Activated CD4-positive, alpha-beta T cell treated with anti-CD3 and anti-CD28 coated beads, Interleukin-2, amount 10 ng/mL, durations not matched to agents 7 days and 5 days (primary cell): Measurements from ENCODE around the gene TTC28. TPM values are rescaled to one million over a fixed set of nuclear protein-coding genes. Genes with fewer than 3 reads are reported as not detected.
A peak's percentile ranks its signal among the peaks of the same experiment; 100 is the strongest.
"Not testable (repeated sequence)": the region's sequence is repeated elsewhere in the genome, so short reads cannot be mapped to it uniquely, and the experiment has no call there.

Experiments used
- CTCF ChIA-PET: fragments of 350-600 bp; sonication (Branson Sonifier 250); formaldehyde crosslinking; loops from one replicate; lab custom pipeline; 2021; ENCODE audit warnings: antibody characterized with exemption; lab: Charles Lee
- POLR2A ChIA-PET: fragments of 350-600 bp; sonication (Branson Sonifier 250); formaldehyde crosslinking; loops from one replicate; lab custom pipeline; 2021; ENCODE audit warnings: antibody characterized with exemption; lab: Charles Lee
- DNase-seq: peaks from one replicate; pipeline ENCODE4 v3.0.0-alpha.2; 2020
- H3K27ac Mint-ChIP-seq: one replicate; pipeline ENCODE4 v1.8.0; 2021; ENCODE audit warnings: mild to moderate bottlenecking, moderate library complexity, mixed read lengths
- H3K27me3 Mint-ChIP-seq: one replicate; pipeline ENCODE4 v1.8.0; 2021; ENCODE audit warnings: mixed read lengths
- H3K36me3 Mint-ChIP-seq: one replicate; pipeline ENCODE4 v1.8.0; 2021; ENCODE audit warnings: low read depth, mixed read lengths
- H3K4me1 Mint-ChIP-seq: one replicate; pipeline ENCODE4 v1.8.0; 2021; ENCODE audit warnings: mixed read lengths
- H3K4me3 Mint-ChIP-seq: one replicate; pipeline ENCODE4 v1.8.0; 2021; ENCODE audit warnings: mild to moderate bottlenecking, moderate library complexity, mixed read lengths
- H3K9me3 Mint-ChIP-seq: one replicate; pipeline ENCODE4 v1.8.0; 2021; ENCODE audit warnings: mixed read lengths
- total RNA-seq, 2 experiments: library from RNA; stranded (reverse); gene quantifications; one replicate each; pipeline ENCODE4 v1.2.3, GENCODE V29; 2021

The TTC28 gene
- total RNA-seq, 2 experiments from 2014 or later: 0.74 to 1.2 TPM

DNA sequence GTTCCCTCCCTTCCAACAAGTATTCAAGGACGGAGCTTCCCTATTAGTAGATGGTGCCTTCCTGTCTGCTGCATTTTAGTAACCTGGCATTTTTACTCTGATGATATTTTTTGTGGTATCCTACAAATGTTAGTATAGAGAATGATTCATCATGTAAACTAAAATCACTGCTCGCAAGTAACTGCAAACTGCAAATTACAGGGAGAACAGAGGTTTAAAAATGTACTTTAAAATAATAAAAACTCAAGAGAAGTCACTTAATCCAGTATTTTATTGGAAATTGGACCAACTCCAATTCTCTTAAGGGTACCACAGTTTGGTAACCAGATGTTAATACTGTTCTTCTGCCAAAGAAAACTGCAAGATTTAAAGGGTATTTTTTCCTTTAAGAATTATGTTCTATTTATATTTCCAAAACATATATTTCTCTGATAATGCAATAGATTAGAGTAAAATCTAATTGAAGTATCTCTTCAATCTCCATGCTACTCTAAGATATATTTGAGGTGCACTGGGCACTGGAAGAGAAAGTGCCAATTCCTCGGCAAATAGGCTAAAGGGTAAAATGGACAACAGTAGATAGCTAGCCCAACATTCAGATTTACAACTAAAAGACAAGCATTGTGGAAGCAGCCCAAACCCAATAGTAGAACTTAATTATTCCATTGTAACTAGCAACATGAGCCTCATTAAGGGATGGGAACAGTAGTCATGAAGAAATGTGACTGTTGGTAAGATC lies 298.0 kb downstream of the TTC28 start:
- Mint-ChIP-seq H3K27me3 (no peaks in the 10 kb centered on the region), H3K27ac (no peak overlapping the region), H3K9me3 (peaks cover 11% of the 10 kb centered on the region), H3K4me3 (no peak overlapping the region), H3K4me1 (peaks cover 18% of the 10 kb centered on the region), H3K36me3 (peaks cover 2% of the 10 kb centered on the region)
- DNase-seq: no peak
- ChIA-PET POLR2A (no interaction called here), CTCF (no interaction called here)

DNA sequence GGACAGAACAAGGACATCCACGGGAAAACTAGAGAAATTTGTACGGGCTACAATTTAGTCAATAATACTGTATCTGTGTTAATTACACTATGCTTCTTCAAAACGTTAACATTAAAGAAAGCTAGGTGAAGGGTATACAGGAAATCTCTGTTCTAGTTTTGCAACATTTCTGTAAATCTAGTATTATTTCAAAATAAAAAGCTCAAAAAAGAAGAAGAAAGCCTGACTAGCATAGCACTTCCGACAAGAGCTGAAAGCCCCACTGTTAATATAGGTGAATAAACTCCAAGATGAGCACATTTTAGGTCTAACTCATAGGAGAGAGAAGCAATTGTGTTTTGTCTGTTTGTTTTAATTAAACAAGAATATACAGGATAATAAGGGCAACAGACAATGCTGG lies 299.7 kb downstream of the TTC28 start:
- no peak overlapping the region for H3K4me3 Mint-ChIP-seq
- POLR2A ChIA-PET: interaction anchor here (0.7 kb wide), 1 partner anchor 419 kb away, joined by 3 read pairs; no protein-coding TSS in a partner anchor
- no peak overlapping the region for H3K27ac Mint-ChIP-seq
- no peaks in the 10 kb centered on the region for H3K27me3 Mint-ChIP-seq
- CTCF ChIA-PET: no interaction called here
- peaks cover 5% of the 10 kb centered on the region for H3K9me3 Mint-ChIP-seq
- no peak for DNase-seq
- H3K36me3 Mint-ChIP-seq: peaks cover 2% of the 10 kb centered on the region
- H3K4me1 Mint-ChIP-seq: peaks cover 23% of the 10 kb centered on the region

DNA sequence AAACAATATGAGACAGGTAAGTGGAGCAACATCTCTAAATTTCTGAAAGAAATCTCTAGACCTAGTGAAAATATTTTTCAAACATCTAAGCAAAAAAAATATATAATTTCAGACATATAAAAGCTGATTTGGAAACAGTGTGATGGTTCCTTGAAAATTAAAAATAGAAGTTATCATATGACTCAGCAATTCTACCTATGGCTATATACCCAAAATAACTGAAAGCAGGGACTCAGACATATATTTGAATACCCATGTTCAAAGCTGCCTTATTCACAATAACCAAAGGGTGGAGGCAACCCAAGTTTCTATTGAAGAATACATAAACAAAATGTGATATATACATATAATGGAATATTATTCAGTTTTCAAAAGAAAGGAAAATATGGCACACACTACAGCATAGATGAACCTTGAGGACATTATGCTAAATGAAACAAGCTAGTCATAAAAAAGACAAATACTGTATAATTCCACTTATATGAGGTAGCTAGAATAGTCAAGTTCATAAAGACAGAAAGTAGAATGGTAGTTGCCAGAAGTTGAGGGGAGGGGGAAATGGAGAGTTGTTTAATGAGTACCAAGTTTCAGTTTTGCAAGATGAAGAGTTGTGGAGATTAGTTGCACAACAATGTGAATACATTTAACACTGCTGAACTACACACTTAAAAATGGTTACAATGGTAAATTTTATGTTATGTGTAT lies 300.4 kb downstream of the TTC28 start:
- H3K4me1 Mint-ChIP-seq: peaks cover 25% of the 10 kb centered on the region
- CTCF ChIA-PET: no interaction called here
- H3K27me3 Mint-ChIP-seq: no peaks in the 10 kb centered on the region

DNA sequence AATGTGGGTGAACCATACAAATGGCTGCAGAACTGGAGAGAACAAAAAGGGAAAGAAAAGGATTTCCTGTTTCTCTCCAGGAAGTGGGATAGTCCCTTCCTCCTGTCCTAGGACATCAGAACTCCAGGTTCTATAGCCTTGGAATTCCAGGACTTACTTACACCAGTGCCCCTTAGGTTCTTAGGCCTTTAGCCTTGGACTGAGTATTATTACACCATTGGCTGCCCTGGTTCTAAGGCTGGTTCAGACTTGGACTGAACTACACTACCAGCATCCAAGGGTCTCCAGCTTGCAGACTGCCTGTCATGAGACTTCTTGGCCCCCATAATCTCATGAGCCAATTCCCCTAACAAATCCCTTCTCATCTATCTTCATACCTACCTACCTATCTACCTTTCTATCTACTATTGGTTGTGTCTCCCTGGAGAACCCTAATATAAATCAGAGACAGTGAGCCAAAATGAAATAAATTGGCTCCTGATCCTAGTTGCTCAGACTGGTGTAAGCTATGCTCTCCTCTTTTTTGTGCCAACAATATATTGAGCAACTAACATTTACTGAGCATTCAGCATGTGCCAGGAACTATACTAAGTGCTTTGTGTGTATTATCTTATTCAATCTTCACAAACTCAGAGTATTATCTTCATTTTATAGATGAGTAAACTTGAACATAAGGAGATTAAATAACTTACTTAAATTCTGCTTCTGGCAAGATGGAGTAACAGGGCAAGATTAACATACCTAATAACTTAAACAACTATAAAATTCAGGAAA lies 303.7 kb downstream of the TTC28 start:
- Mint-ChIP-seq H3K27me3 (no peaks in the 10 kb centered on the region), H3K9me3 (peaks cover 5% of the 10 kb centered on the region), H3K27ac (peak overlapping the region; percentile 4), H3K36me3 (peaks cover 2% of the 10 kb centered on the region), H3K4me1 (peaks cover 51% of the 10 kb centered on the region), H3K4me3 (no peak overlapping the region)
- ChIA-PET CTCF (no interaction called here), POLR2A (no interaction called here)
- DNase-seq: no peak

More for the DNA sequence above, 300.4 kb downstream of the TTC28 start:
- peak overlapping the region; percentile 51 for H3K27ac Mint-ChIP-seq
- peaks cover 5% of the 10 kb centered on the region for H3K9me3 Mint-ChIP-seq
- no peak for DNase-seq
- H3K4me3 Mint-ChIP-seq: no peak overlapping the region
- H3K36me3 Mint-ChIP-seq: peaks cover 2% of the 10 kb centered on the region
- POLR2A ChIA-PET: interaction anchor here (0.7 kb wide), 1 partner anchor 419 kb away, joined by 3 read pairs; no protein-coding TSS in a partner anchor

DNA sequence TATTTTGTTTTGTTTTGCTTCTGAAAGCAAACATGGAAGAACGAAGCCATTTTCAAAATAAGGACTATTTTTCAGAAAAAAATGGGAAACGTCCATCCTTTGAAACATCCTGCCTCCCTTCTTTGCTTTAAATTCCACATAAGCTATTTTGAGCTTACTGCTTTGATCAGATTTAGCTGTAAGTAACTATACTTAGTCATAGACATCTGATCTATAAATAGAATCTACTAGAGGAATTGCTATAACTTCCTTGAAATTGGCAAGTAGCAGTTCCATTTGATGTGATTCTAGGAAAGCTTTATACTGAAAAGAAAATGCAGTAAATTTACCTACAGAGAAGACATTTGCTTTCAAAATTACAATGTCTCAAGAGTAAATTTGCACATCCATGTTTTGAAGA lies 305.8 kb downstream of the TTC28 start:
- no peaks in the 10 kb centered on the region for H3K27me3 Mint-ChIP-seq
- ChIA-PET CTCF (interaction anchor here (0.5 kb wide), 1 partner anchor 69 kb away, joined by 5 read pairs; no protein-coding TSS in a partner anchor), POLR2A (no interaction called here)
- peaks cover 59% of the 10 kb centered on the region for H3K4me1 Mint-ChIP-seq
- H3K9me3 Mint-ChIP-seq: peaks cover 11% of the 10 kb centered on the region
- no peak overlapping the region for H3K27ac Mint-ChIP-seq
- no peak for DNase-seq
- H3K36me3 Mint-ChIP-seq: peaks cover 5% of the 10 kb centered on the region
- no peak overlapping the region for H3K4me3 Mint-ChIP-seq

DNA sequence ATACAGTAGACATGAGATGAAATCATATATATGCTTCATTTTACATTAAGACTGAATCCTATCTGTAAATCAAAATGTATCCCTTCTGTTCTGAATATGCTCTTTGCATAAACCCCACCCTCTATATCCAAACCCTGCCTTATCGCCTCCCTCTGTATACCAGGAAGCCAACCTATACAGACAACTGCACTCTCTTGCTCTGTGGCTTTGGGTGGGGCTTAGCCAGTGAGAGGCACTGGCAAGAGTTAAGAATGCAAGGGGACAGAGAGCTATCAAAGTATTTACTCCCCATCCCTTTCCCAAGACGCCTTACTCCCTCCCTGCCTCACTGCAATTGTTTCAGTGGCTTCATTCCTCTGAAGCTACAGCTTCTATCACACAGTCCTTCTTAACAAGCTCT lies 309.8 kb downstream of the TTC28 start:
- H3K27me3 Mint-ChIP-seq: no peaks in the 10 kb centered on the region
- CTCF ChIA-PET: no interaction called here
- peaks cover 51% of the 10 kb centered on the region for H3K4me1 Mint-ChIP-seq
- peak overlapping the region; percentile 72 for H3K27ac Mint-ChIP-seq
- H3K4me3 Mint-ChIP-seq: no peak overlapping the region
- H3K36me3 Mint-ChIP-seq: peaks cover 12% of the 10 kb centered on the region
- POLR2A ChIA-PET: no interaction called here
- DNase-seq: peak; percentile 56
- peaks cover 13% of the 10 kb centered on the region for H3K9me3 Mint-ChIP-seq

DNA sequence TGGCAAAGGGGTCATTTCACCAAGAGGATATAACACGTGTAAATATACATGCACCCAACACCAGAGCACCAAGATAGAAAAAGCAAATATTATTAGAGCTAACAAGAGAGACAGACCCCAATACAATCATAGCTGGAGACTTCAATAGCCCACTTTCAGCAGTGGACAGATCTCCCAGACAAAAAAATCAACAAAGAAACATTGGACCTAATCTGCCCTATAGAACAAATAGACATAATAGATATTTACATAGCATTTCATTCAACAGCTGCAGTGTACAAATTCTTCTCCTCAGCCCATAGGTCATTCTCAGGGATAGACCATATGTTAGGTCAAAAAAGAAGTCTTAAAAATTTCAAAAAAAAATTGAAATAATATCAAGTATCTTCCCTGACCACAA lies 312.8 kb downstream of the TTC28 start:
- Mint-ChIP-seq H3K36me3 (peaks cover 31% of the 10 kb centered on the region), H3K27ac (no peak overlapping the region), H3K4me3 (no peak overlapping the region), H3K4me1 (peaks cover 28% of the 10 kb centered on the region), H3K9me3 (peaks cover 33% of the 10 kb centered on the region), H3K27me3 (no peaks in the 10 kb centered on the region)
- ChIA-PET CTCF (no interaction called here), POLR2A (no interaction called here)
- DNase-seq: no peak

DNA sequence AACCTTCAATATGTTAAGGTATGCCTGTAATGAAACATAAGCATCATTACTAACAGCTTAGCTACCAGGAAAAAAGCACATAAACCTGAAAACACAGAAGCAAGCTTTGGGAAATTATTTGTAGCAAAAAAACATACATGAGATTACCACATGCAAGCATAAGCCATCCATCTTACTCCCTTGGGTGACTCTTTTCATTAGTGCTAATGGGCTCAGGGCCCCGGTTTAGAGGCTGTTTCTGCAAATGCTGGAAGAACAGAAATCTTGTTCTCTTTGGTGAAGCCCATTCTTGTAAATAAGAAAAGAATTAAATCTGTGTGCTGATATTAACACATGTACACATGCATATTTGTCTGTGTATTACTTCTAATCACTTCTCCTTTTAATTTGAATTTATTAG lies 314.3 kb downstream of the TTC28 start:
- peaks cover 32% of the 10 kb centered on the region for H3K4me1 Mint-ChIP-seq
- H3K27me3 Mint-ChIP-seq: no peaks in the 10 kb centered on the region
- ChIA-PET POLR2A (no interaction called here), CTCF (no interaction called here)
- peaks cover 43% of the 10 kb centered on the region for H3K9me3 Mint-ChIP-seq
- peaks cover 39% of the 10 kb centered on the region for H3K36me3 Mint-ChIP-seq
- no peak overlapping the region for H3K27ac Mint-ChIP-seq
- no peak for DNase-seq
- H3K4me3 Mint-ChIP-seq: no peak overlapping the region

DNA sequence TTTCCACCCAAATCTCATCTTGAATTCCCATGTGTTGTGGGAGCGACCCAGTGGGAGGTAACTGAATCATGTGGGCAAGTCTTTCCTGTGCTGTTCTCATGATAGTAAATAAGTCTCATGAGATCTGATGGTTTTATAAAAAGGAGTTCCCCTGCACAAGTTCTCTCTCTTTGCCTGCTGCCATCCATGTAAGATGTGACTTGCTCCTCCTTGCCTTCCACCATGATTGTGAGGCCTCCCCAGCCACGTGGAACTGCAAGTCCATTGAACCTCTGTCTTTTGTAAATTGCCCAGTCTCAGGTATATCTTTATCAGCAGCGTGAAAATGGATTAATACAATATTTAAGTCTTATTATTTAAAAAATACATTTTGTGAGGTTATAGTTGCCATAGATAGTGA lies 315.5 kb downstream of the TTC28 start:
- Mint-ChIP-seq H3K36me3 (peaks cover 38% of the 10 kb centered on the region), H3K4me1 (peaks cover 25% of the 10 kb centered on the region), H3K9me3 (peaks cover 40% of the 10 kb centered on the region)
- CTCF ChIA-PET, H3K27ac Mint-ChIP-seq, H3K27me3 Mint-ChIP-seq, DNase-seq, POLR2A ChIA-PET, H3K4me3 Mint-ChIP-seq: not testable (repeated sequence)

DNA sequence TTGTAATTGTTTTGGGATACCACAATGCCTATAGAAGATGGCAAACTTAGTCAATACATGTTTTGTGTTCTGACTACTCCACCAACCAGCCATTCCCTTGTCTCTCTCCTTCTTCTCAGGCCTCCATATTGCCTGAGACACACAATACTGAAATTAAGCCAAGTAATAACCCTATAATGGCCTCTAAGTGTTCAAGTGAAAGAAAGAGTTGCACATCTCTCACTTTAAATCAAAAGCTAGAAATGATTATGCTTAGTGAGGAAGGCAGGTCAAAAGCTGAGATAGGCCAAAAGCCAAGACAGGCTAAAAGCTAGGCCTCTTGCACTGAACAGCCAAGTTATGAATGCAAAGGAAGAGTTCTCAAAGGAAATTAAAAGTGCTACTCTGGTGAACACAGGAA lies 318.7 kb downstream of the TTC28 start:
- Mint-ChIP-seq H3K27ac (peak overlapping the region; percentile 73), H3K9me3 (peaks cover 30% of the 10 kb centered on the region), H3K27me3 (peaks cover 1% of the 10 kb centered on the region), H3K4me3 (no peak overlapping the region), H3K36me3 (peaks cover 27% of the 10 kb centered on the region), H3K4me1 (peaks cover 17% of the 10 kb centered on the region)
- POLR2A ChIA-PET: no interaction called here
- DNase-seq: no peak
- CTCF ChIA-PET: interaction anchor here (0.6 kb wide), 1 partner anchor 605 kb away, joined by 3 read pairs; no protein-coding TSS in a partner anchor

DNA sequence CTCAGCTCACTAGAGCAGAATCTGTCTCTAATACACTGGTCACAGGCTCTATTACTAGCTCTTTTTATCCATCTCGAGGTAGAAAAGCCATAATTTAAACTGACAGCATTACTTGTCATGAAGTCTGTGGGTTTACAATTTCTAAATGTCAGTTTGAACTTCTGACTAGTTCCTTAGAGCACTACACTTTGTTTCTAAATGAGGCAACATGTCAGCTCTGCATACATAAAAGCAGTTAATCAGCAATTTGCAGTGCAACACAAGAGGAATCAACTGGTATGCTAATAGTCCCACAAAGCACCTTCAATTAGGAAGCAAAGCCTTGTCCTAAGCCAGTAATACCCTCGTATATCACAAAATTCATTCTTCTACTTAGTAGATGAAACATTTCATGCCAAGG lies 321.3 kb downstream of the TTC28 start:
- DNase-seq: no peak
- H3K4me1 Mint-ChIP-seq: peaks cover 17% of the 10 kb centered on the region
- no peak overlapping the region for H3K4me3 Mint-ChIP-seq
- H3K9me3 Mint-ChIP-seq: peaks cover 21% of the 10 kb centered on the region
- peaks cover 1% of the 10 kb centered on the region for H3K27me3 Mint-ChIP-seq
- ChIA-PET POLR2A (no interaction called here), CTCF (interaction anchor here (1.1 to 1.5 kb wide), 2 partner anchors 11 to 16 kb away, joined by 3 read pairs; no protein-coding TSS in a partner anchor)
- peaks cover 18% of the 10 kb centered on the region for H3K36me3 Mint-ChIP-seq
- no peak overlapping the region for H3K27ac Mint-ChIP-seq

DNA sequence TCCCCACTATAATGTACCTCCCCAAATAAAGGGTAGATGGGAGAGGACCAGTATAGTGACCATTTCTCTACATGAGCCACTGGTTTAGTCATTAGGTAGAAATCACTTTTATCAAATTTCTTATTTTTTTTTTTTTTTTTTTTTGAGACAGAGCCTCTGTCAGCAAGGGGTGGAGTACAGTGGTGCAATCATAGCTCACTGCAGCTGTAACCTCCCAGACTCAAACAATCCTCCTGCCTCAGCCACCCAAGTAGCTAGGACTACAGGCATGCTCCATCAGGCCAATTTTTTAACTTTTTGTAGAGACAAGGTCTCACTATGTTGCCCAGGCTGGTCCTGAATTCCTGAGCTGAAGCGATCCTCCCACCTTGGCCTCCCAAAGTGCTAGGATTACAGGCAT lies 322.4 kb downstream of the TTC28 start:
- Mint-ChIP-seq H3K27me3 (peaks cover 1% of the 10 kb centered on the region), H3K4me1 (peaks cover 17% of the 10 kb centered on the region), H3K9me3 (peaks cover 13% of the 10 kb centered on the region), H3K36me3 (peaks cover 9% of the 10 kb centered on the region), H3K27ac (no peak overlapping the region), H3K4me3 (no peak overlapping the region)
- no peak for DNase-seq
- ChIA-PET CTCF (interaction anchor here (0.5 to 1.5 kb wide), 4 partner anchors 10 to 779 kb away, joined by 3 to 4 read pairs (median 3); no protein-coding TSS in a partner anchor), POLR2A (no interaction called here)
